Measurements from ENCODE around the gene KLHDC8B. TPM values are rescaled to one million over a fixed set of nuclear protein-coding genes. Genes with fewer than 3 reads are reported as not detected.

Gene KLHDC8B
- total RNA-seq, 1 experiment from 2014 or later = 6.8 TPM

DNA sequence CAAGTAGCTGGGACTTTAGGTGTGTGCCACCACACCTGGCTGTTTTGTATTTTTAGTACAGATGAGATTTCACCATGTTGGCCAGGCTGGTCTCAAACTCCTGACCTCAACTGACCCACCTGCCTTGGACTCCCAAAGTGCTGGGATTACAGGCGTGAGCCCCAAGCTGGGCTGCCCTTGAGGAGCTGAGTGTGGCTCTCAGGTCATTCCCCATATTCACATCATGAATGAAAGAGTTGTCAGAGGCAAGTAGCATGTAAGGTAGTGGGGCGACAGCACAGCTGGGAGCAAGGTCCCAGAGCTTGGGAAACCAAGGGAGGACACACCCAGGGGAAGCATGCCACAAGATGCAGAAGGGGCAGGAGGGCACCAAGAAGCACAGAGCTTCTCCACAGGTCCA is 10.2 kb upstream of the KLHDC8B start:
- intact Hi-C loops (cut with micrococcal nuclease; ENCODE audit: unreplicated experiment) = no loop called here
- BruUV-seq (replicated peaks) = no TSS peak
- Histone ChIP-seq H3K9me3 (ENCODE audit: control insufficient read depth, insufficient read depth, low read depth, low read length) (no peaks in the 10 kb centered on the region), H3K27me3 (ENCODE audit: control insufficient read depth, insufficient read depth, low read length) (no peaks in the 10 kb centered on the region), H3K27ac (ENCODE audit: low read length) (no peak overlapping the region), H3K36me3 (ENCODE audit: control insufficient read depth, insufficient read depth, low read length) (peaks cover 8% of the 10 kb centered on the region; the same call in 1 of the 2 replicates), H3K4me3 (ENCODE audit: low read depth in 2 of 2, low read length in 2 of 2) (no peak overlapping the region), H3K4me1 (ENCODE audit: control insufficient read depth, insufficient read depth, low read length) (no peaks in the 10 kb centered on the region)
- TF ChIP-seq POLR2AphosphoS5 (IDR thresholded peaks at IDR 0.05; ENCODE audit: low read depth, low read length) (no peak), TCF7L2 (IDR thresholded peaks at IDR 0.05; ENCODE audit: low read depth, low read length) (no peak), CTCF (IDR thresholded peaks at IDR 0.05) (no peak), SIN3A (IDR thresholded peaks at IDR 0.05; ENCODE audit: borderline replicate concordance, insufficient read depth, low read depth, low read length) (no peak)
- TF ChIP-seq, protein P1, sequence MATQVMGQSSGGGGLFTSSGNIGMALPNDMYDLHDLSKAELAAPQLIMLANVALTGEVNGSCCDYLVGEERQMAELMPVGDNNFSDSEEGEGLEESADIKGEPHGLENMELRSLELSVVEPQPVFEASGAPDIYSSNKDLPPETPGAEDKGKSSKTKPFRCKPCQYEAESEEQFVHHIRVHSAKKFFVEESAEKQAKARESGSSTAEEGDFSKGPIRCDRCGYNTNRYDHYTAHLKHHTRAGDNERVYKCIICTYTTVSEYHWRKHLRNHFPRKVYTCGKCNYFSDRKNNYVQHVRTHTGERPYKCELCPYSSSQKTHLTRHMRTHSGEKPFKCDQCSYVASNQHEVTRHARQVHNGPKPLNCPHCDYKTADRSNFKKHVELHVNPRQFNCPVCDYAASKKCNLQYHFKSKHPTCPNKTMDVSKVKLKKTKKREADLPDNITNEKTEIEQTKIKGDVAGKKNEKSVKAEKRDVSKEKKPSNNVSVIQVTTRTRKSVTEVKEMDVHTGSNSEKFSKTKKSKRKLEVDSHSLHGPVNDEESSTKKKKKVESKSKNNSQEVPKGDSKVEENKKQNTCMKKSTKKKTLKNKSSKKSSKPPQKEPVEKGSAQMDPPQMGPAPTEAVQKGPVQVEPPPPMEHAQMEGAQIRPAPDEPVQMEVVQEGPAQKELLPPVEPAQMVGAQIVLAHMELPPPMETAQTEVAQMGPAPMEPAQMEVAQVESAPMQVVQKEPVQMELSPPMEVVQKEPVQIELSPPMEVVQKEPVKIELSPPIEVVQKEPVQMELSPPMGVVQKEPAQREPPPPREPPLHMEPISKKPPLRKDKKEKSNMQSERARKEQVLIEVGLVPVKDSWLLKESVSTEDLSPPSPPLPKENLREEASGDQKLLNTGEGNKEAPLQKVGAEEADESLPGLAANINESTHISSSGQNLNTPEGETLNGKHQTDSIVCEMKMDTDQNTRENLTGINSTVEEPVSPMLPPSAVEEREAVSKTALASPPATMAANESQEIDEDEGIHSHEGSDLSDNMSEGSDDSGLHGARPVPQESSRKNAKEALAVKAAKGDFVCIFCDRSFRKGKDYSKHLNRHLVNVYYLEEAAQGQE (IDR thresholded peaks at IDR 0.05; ENCODE audit: insufficient read depth in 1 of 2, low read depth in 2 of 2, low read length in 1 of 2) = no peak
- POLR2A ChIA-PET = interaction anchor here (0.6 kb wide), 1 partner anchor 309 kb away, joined by 4 read pairs; the partner anchor contains the start of gene DAG1
- ATAC-seq = no peak
- in situ Hi-C loops (cut with HindIII; ENCODE audit: low pct_unique_long_range_greater_than_20kb, low sequenced_read_pairs) = no loop called here
- no peak for DNase-seq (ENCODE audit: low read depth, low spot score)
- CTCF ChIA-PET = interaction anchor here (0.7 kb wide), 1 partner anchor 9 kb away, joined by 10 read pairs; no protein-coding TSS in a partner anchor

- ChIA-PET CTCF (no interaction called here), POLR2A (interaction anchor here (0.6 kb wide), 1 partner anchor 308 kb away, joined by 4 read pairs; the partner anchor contains the start of gene DAG1)
- DNase-seq (ENCODE audit: low read depth, low spot score) = no peak
- Histone ChIP-seq H3K27me3 (ENCODE audit: control insufficient read depth, insufficient read depth, low read length) (no peaks in the 10 kb centered on the region), H3K27ac (ENCODE audit: low read length) (no peak overlapping the region), H3K36me3 (ENCODE audit: control insufficient read depth, insufficient read depth, low read length) (peaks cover 8% of the 10 kb centered on the region; the same call in 1 of the 2 replicates), H3K9me3 (ENCODE audit: control insufficient read depth, insufficient read depth, low read depth, low read length) (peaks cover 3% of the 10 kb centered on the region; the same call in 1 of the 2 replicates), H3K4me1 (ENCODE audit: control insufficient read depth, insufficient read depth, low read length) (no peaks in the 10 kb centered on the region), H3K4me3 (ENCODE audit: low read depth in 2 of 2, low read length in 2 of 2) (no peak overlapping the region)
- TF ChIP-seq, protein P1 (IDR thresholded peaks at IDR 0.05; ENCODE audit: insufficient read depth in 1 of 2, low read depth in 2 of 2, low read length in 1 of 2) = no peak
- no peak for ATAC-seq
- in situ Hi-C loops (cut with HindIII; ENCODE audit: low pct_unique_long_range_greater_than_20kb, low sequenced_read_pairs) = no loop called here
- BruUV-seq (replicated peaks) = no TSS peak
- intact Hi-C loops (cut with micrococcal nuclease; ENCODE audit: unreplicated experiment) = no loop called here
These were observed 9.4 kb upstream of the KLHDC8B start for GRCh38 chr3:49161808-49162530.

All from Panc1 (cell line).